H7 (cell line): ENCODE measurements around the gene ARHGAP27. TPM values are rescaled to one million over a fixed set of nuclear protein-coding genes. Genes with fewer than 3 reads are reported as not detected.

ENCODE experiments used
- DNase-seq: peaks from one replicate; pipeline ENCODE4 v3.0.0; 2012
- H3K27me3 ChIP-seq: 2 replicates; pipeline ENCODE4 v1.6.0; 2011; ENCODE audit warnings: mild to moderate bottlenecking, low read length; ENCODE audit not compliant: control insufficient read depth, insufficient read depth
- H3K36me3 ChIP-seq: replicated peaks from 2 replicates; pipeline ENCODE4 v1.5.1; 2011; ENCODE audit warnings: low read length; ENCODE audit not compliant: control insufficient read depth, insufficient read depth
- H3K4me3 ChIP-seq: 2 replicates; pipeline ENCODE4 v1.5.1; 2011; ENCODE audit warnings: low read depth, mild to moderate bottlenecking, control low read depth, low read length, moderate library complexity; ENCODE audit not compliant: insufficient read depth
- total RNA-seq: library from RNA; depleted of rRNA; stranded (reverse); fragments of >200 nt; shearing (Covaris generic); gene quantifications from 2 replicates; pipeline ENCODE4 v1.2.3, GENCODE V29; 2014

The ARHGAP27 gene
- total RNA-seq, 1 experiment from 2014 or later, result 4.5 TPM

DNA sequence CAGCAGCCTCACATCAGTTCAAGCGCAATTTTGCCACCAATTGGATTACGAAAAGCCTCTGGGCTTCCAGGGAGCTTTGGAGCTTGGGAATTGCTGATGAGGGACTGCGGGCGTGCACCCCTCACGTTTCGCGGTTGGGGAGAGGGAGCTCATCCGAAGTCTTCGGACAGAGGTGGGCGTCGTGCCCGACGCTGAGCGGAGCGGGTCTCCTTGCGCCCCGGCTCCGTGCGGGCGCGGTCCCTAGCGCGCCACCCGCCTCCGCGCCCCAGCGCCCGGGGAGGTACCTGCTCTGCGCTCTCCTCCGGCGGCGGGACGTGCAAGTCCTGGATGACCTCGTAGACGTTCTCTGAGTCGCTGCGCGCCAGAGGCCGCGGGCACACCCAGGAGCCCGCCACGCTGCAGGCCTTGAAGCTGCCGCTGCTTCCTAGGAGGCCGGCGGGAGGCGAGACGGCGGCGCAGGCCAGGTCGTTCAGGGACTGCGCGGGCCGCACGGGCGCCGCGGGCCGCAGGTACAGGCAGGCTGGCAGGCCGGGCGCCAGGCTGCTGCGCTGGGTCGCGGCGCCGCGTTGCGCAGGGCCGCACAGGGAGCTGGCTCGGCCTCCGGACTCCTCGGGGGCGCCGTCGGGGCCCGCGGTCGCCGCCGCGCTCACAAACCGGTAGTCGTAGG, 3.2 kb downstream of the ARHGAP27 start:
- H3K4me3 ChIP-seq, result peak overlapping the region; percentile 34
- no peaks in the 10 kb centered on the region for H3K36me3 ChIP-seq
- H3K27me3 ChIP-seq, result peaks cover 50% of the 10 kb centered on the region
- DNase-seq, result peak; percentile 79

DNA sequence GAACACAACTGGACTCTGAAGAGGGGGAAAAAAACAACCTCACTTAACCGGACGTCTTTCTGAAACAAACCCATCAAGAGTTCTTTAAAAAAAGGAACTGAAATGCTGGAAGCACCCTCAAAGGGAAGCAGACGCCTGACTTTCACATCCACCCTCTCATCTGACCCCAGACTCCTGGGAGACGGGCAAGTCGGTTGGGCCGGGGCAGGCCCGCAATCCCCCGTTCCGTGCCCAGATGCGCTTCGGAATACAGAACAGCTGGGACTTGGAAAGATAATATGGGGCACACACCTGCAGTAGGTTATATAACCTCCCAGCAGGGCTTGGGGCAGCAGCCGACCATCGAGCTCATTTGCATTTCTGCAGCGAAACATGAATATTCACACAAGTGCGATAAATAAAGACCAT, 3.7 kb downstream of the ARHGAP27 start:
- no peaks in the 10 kb centered on the region for H3K36me3 ChIP-seq
- DNase-seq, result no peak
- peaks cover 50% of the 10 kb centered on the region for H3K27me3 ChIP-seq
- H3K4me3 ChIP-seq, result peak overlapping the region; percentile 34

DNA sequence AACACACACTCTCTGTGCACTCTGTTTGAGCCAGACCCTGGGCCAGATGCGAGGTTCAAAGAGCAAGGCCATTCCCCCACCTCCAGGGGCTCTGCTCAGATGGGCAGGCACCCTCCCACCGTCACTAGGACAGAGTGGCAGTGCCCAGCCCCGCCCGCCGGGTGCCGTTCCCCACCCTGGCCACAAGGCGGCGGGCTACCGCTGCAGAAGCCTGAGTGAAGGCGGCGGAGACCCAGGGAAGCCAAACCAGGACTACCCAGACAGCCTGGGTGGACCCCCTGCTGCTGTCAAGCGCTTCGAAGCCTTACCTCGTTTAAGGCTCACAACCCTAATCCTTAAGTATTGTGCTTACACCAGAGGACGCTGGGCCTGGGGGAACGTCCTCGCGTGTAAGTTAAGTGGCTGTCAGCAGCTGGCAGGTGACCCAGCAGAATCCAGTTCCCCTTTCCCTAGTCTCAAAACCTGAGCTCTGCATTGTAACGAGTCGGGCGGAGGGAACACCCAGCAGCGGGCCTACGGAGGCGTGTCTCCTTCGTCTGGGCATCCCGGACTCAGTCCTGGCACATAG, 4.5 kb downstream of the ARHGAP27 start:
- H3K27me3 ChIP-seq, result peaks cover 46% of the 10 kb centered on the region
- peak; percentile 95 for DNase-seq

DNA sequence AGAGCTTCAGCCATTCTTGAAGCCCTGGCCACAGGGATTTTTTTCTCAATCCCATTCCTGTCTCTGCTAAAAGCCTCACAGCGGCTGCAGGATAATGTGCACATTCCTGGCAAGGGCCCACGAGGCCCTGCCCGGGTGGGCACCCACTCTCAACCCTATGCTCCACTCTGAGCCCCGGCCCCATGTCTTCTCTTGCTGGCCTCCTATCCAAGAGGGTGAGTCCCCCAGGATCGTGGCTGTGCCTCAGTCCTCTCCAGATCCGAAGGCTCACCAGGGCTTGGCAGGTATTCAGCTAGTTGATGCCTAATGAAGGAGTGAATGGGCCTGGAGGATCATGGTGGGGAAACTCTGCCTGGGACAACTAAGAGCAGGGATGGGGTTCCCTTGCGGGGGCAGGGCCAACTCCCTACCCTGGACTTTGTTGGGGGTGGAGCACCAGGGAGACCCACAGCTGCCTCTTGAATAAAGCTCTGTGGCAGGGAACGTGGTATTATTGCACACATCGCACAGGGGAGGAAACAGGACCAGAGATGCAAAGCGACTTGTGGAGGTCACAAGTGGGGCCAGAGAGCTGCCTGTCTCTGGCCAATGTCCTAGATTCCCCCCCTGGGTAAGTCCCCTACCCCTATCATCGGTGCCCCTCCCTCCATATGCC, 5.4 kb downstream of the ARHGAP27 start:
- peaks cover 40% of the 10 kb centered on the region for H3K27me3 ChIP-seq
- DNase-seq, result peak; percentile 42
- no peak overlapping the region for H3K4me3 ChIP-seq
- no peaks in the 10 kb centered on the region for H3K36me3 ChIP-seq

More for the DNA sequence above, 4.5 kb downstream of the ARHGAP27 start:
- no peaks in the 10 kb centered on the region for H3K36me3 ChIP-seq
- no peak overlapping the region for H3K4me3 ChIP-seq

DNA sequence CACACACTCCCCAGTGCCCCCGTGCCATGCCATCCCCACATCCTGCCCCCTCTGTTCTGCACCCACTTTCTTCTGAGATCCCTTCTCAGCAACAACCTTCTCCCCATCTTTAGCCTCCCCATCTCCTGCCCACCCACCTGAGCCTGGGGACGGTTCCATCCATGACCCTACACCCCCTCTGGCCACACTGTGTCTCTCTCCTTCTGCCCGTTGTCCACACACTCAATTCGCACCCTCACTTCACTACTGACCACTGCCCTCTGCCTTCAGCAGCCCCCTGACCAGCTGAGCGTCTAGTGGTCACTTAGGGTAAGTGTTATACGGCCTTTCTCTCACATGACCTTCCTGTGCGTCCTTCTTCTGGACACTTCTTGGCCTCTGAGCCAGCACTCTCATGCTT, 6.1 kb downstream of the ARHGAP27 start:
- Histone ChIP-seq H3K27me3 (peaks cover 36% of the 10 kb centered on the region), H3K36me3 (no peaks in the 10 kb centered on the region), H3K4me3 (no peak overlapping the region)
- DNase-seq, result peak; percentile 19

DNA sequence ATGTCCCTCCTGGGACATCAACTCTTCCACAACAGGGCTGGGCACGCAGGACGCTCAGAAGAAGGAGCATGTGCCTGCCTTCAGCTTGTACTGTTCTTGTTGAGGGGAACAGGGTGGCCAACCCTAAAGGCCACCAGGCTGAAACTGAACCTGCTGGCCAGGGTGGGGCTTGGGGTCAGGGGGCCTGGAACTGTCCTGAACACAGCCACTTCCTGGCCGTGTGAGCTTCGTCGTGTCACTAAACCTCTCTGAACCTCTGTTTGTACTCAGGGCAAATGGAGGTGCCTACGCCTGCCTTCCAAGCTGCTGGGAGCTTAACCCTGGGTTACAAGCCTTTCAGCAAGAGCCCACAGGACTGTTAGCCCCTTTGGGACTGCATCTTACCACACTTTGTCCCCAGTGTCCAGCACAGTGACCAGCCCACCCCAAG, 6.7 kb downstream of the ARHGAP27 start:
- H3K4me3 ChIP-seq, result no peak overlapping the region
- peaks cover 31% of the 10 kb centered on the region for H3K27me3 ChIP-seq

DNA sequence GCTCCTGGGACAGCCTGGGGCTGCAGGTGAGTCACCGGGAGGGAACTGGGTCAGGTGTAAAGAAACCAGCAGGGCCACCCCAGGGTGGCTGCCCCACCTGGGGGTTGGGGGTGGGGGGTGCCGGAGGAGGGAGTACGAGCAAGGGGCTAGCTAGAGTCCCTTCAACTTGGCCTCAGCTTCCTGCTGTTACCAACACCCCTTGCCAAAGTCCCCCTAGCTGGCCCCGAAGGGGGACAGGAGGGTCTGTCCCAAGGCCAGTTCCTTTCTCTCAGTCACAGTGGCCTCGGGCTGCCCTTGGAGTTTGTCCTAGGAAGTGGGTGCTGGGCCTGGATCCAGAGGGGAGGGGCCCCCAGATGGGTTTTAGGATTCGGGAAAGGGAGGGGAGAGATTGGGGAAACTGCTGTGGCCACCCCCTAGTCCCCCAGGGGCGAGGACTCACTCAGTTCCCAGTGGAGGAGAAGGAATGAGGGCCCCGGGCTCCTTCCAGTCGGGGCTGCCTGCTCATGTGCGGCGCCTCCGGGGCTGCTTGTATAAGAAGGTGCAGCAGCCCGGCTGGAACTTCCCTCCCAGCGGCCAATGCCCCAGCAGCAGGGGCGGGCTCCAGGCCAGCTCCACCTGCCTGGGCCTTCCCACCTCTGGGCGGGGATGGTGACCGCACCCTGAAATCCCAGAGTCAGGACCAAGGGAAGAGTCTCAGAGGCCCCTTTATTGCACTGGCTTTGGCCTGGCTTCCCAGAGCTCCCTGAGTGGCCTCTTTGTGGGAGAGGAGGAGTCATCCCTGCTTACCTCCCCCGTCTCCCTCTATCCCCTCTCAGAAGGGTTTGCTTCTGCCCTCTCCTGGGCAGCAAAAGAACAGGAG, 7.3 kb downstream of the ARHGAP27 start:
- H3K27me3 ChIP-seq, result peaks cover 24% of the 10 kb centered on the region
- peak overlapping the region; percentile 35 for H3K4me3 ChIP-seq
- peak; percentile 91 for DNase-seq
- no peaks in the 10 kb centered on the region for H3K36me3 ChIP-seq

More for the DNA sequence above, 6.7 kb downstream of the ARHGAP27 start:
- DNase-seq, result no peak
- H3K36me3 ChIP-seq, result no peaks in the 10 kb centered on the region

DNA sequence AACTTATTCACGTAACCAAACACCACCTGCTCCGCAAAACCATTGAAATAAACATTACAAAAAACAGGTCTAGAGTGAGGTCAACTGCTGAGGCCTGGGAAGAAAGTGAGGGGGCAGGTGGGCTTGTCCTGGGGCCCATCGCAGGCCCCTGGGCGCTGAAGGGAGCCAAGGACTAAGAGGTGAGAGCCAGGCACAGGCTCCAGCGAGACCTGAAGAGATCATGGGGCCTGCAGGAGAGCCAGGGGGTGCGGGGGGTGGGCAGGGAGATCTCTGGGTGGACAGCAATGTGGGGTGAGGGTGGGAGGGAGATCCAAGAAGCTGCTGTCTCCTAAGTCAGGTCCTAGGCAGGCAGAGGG, 7.9 kb downstream of the ARHGAP27 start:
- DNase-seq, result peak; percentile 59
- peak overlapping the region; percentile 35; the same call in 1 of the 2 replicates for H3K4me3 ChIP-seq
- peaks cover 18% of the 10 kb centered on the region for H3K27me3 ChIP-seq
- no peaks in the 10 kb centered on the region for H3K36me3 ChIP-seq

DNA sequence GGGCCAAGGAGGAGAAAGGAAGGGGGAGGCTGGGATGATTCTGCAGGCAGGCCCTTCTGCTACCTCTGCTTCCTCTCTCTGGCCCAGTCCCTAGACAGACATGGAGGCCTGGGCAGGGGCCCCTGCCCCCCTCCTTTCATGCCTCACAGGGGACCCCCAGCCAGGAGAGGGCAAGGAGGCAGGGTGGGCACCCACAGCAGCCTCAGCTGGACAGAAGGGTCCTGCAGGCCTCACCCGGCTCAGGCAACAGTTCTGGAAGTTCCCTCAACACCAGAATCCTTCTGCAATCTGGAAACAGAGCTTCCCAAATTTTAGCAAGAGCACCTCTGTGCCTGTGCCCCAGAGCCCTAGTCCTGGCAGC, 8.7 kb downstream of the ARHGAP27 start:
- no peaks in the 10 kb centered on the region for H3K36me3 ChIP-seq
- DNase-seq, result no peak
- H3K27me3 ChIP-seq, result peaks cover 10% of the 10 kb centered on the region
- no peak overlapping the region for H3K4me3 ChIP-seq

DNA sequence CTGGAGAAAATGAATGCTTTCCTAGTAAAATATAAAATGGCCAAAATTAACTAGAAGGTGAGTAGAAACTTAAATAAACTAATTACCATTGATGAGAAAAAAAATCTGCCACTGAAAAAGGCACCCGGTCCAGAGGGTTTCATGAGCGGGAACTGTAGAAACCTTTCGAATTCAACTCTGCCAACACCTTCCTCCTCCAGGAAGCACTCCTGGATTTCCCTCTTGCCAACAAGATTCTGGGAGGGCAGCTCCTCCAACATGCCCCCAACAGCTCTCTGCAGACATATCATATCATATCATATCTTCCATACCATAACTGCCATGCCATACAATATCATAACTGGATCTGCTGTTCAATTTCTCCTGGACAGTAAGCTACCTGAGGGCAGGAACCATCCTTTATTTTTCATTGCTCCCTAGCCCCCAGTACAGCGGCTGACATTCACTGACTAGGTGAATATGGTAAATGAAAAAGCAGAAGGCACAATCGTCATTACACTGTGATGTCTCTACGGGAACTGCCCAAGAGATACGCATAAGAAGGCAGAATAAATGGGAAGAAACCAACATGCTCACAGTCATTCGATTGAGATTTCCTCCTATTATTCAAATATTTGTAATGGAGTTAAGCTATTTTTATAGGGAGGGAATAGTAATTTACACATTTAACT, 9.2 kb downstream of the ARHGAP27 start:
- no peak for DNase-seq
- Histone ChIP-seq H3K4me3 (no peak overlapping the region), H3K36me3 (no peaks in the 10 kb centered on the region)

DNA sequence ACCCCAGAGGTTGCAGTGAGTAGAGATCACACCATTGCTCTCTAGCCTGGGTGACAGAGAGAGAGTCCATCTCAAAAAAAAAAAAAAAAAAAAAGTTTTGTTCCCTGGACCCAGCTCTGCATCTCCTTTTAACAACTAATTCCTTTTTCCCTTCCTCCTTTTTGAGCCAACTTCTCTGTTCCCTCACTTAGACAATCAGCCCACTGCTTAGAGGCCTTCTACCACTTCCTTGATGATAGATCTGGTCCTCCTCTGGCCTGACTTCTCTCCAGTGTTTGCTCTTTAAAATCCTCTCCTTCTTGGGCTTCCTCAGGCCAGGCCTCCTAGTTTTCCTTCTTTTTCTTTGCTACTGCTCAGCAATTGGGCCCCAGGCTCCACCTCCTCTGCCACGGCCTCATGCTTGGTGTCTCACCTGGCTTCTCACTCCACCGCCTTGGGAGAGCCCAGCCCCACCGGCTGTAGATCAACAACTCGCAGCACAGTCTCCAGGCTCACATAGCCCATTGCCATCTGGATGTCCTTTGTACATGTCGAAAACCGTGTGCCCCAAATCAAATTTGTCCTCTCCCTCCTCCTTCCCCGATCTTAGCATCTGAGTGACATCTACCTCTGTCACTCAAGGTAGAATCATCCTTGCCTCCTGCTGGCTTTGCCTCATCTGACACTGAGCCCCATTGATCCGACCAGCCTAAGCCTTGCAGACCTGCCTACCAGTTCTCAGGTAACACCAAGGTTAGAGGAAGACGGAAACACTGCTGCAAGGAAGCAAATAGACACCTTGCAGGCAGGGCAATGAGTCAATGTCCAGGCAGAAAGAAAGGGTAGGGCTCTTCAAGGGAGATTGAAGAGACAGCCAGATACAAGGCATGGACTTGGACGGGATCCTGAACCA, 17.4 kb downstream of the ARHGAP27 start:
- Histone ChIP-seq H3K27me3 (no peaks in the 10 kb centered on the region), H3K4me3 (no peak overlapping the region), H3K36me3 (no peaks in the 10 kb centered on the region)
- peak; percentile 29 for DNase-seq

More for the DNA sequence above, 9.2 kb downstream of the ARHGAP27 start:
- peaks cover 5% of the 10 kb centered on the region for H3K27me3 ChIP-seq

DNA sequence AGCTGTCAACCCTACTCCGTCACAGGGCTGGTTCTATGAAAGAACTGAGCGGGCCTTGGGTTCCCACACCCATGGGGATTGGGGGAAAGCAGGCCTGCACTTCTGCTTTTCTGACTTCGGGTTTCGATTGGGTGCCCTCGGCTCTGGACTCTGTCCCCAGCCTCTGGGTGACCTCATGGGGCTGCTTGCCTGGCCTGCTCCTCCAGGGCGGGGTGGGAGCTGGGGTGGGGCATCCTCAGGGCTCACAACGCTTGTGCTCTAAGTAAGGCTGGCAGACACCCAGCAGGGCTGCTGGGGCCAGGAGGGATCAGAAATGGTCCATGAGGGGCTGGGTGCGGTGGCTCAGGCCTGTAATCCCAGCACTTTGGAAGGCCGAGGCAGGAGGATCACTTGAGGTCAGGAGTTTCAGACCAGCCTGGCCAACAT, 19.2 kb downstream of the ARHGAP27 start:
- Histone ChIP-seq H3K27me3 (no peaks in the 10 kb centered on the region), H3K36me3 (no peaks in the 10 kb centered on the region), H3K4me3 (no peak overlapping the region)
- peak; percentile 36 for DNase-seq

DNA sequence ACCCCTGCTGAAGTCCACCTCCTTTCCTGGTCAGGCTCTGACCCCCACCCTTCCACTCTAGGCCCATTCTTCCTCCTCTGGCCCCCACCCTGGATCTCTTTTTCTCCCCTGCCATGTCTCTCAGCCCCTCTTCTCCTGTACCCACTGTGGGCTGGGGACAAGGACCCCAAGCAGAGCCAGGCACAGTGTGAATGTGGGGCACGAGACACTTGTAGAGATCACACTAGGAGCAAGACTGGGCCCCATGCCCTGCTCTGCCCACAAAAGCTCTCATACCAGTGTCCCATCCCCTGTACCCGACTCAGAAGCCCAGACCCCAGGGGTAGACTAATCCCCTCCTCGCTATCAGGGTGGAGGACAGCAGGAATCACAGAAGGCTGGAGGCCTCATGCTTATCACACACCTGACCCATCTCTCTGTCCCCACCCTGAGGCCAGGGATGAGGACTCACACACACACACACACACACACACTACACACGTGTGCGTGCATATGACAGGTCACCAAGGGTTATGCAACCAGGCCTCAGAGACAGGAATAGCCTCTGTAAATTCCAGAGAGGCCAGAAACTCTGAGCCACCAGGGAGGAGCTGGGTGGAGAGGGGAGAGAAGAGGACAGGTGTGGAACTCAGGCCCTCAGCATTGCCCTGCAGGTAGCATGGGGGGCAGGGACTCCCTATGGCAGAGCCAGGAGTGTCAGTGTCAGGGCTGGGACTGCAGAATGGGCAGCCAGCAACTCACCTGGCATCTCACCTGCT, 21.1 kb downstream of the ARHGAP27 start:
- DNase-seq, result no peak
- Histone ChIP-seq H3K4me3 (no peak overlapping the region), H3K36me3 (no peaks in the 10 kb centered on the region), H3K27me3 (no peaks in the 10 kb centered on the region)
